Esophagus muscularis mucosa (tissue), 4 donors: ENCODE data around the gene RHOU.

Experiments used
- CTCF ChIP-seq, 3 experiments: fragments of 200-600 bp in 2 of 3; fragments of 450-650 bp in 1 of 3; sonication (generic) in 2 of 3; IDR thresholded peaks; one replicate each; pipeline ENCODE4 v1.5.1; 2017 to 2019; ENCODE audit warnings: antibody characterized with exemption in 3 of 3, mild to moderate bottlenecking in 2 of 3, moderate library complexity in 1 of 3
- EP300 ChIP-seq: sonication (generic); formaldehyde crosslinking; IDR thresholded peaks from one replicate; pipeline ENCODE4 v1.6.1; 2017; ENCODE audit warnings: antibody characterized with exemption
- POLR2A ChIP-seq: fragments of 450-650 bp; IDR thresholded peaks from one replicate; pipeline ENCODE4 v1.6.1; 2017; ENCODE audit warnings: antibody characterized with exemption, moderate library complexity, mild to moderate bottlenecking, low read depth
- POLR2AphosphoS5 ChIP-seq, 2 donors: sonication (generic); formaldehyde crosslinking; IDR thresholded peaks; one replicate each; pipeline ENCODE4 v1.6.1; 2017; ENCODE audit warnings: antibody characterized with exemption in 2 of 2

- no peak for TF ChIP-seq POLR2A
- no peak for TF ChIP-seq CTCF (IDR thresholded peaks at IDR 0.05)
- TF ChIP-seq EP300, result no peak
- no peak for TF ChIP-seq POLR2AphosphoS5 (IDR thresholded peaks at IDR 0.05)
These were observed 56.5 kb downstream of the RHOU start for GRCh38 chr1:228791791-228792190.
